OCI-M2 (cell line): Measurements from ENCODE around the gene OTOS.

Experiments used
- DNase-seq: peaks from one replicate; lab custom pipeline; 2025; ENCODE audit not compliant: unreplicated experiment; lab: John Stamatoyannopoulos, UW

OTOS gene

GRCh38 chr2:240168041-240168440, 27.6 kb upstream of the OTOS start:
- no peak for DNase-seq

DNA sequence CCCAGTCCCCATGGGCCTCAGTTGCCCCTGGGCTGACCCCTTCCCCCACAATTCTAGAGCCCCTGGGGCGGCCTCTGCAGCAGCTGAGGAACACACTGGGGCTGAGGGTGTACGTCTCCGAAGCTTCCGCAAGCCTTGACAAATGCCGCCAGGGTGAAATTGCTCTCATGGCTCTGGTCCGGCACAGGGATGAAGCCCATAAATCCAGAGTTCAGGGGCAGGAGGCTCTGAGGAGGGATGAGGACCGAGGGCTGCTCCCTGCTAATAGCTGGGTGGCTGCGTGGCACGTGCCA, 27.1 kb upstream of the OTOS start:
- DNase-seq = no peak

GRCh38 chr2:240166761-240167587, 26.5 kb upstream of the OTOS start:
- DNase-seq = no peak

- DNase-seq = no peak
These were observed 25.7 kb upstream of the OTOS start for GRCh38 chr2:240166191-240166590.

DNA sequence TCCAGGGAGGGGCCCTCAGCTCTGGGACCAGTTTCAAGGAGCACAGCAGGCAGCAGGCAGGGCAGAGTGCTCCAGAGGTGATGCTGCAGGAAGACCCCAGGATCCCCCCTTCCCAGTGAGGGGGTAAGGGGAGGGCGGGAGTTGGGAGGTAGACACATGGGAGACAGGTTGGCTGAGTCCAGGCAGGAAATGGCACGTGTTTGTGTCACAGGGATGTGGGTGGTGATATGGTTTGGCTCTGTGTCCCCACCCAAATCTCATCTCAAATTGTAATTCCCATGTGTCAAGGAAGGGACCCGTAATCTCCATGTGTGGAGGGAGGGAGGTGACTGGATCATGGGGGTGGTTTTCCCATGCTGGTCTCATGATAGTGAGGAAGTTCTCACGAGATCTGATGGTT, 25.2 kb upstream of the OTOS start:
- no peak for DNase-seq

- no peak for DNase-seq
These were observed 24.6 kb upstream of the OTOS start for GRCh38 chr2:240165034-240165433.

- DNase-seq = no peak
These were observed 24.1 kb upstream of the OTOS start for GRCh38 chr2:240164586-240164985.

DNA sequence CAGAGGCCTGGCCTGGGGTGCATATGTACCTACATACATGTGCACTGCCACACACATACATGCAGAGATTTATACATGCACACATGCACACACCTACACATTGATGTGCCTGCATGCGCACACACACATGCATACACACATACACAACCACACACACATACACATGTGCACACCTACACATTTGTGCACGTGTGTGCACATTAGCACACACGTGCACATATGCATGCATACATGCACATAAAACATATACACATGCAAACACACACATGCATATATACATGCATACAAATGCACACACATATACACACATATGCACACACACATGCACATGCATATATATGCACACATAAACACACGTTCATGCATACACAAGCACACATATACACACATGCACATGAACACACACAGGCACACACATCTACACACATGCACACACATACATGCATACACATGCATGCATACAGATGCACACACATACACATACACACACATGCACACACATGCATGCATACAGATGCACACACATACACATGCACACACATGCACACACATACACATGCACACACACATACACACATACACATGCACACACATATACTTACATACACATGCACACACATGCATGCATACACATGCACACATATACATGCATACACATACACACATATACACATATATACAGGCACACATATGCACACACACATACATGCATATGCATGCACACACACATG, 23.6 kb upstream of the OTOS start:
- DNase-seq = no peak

DNA sequence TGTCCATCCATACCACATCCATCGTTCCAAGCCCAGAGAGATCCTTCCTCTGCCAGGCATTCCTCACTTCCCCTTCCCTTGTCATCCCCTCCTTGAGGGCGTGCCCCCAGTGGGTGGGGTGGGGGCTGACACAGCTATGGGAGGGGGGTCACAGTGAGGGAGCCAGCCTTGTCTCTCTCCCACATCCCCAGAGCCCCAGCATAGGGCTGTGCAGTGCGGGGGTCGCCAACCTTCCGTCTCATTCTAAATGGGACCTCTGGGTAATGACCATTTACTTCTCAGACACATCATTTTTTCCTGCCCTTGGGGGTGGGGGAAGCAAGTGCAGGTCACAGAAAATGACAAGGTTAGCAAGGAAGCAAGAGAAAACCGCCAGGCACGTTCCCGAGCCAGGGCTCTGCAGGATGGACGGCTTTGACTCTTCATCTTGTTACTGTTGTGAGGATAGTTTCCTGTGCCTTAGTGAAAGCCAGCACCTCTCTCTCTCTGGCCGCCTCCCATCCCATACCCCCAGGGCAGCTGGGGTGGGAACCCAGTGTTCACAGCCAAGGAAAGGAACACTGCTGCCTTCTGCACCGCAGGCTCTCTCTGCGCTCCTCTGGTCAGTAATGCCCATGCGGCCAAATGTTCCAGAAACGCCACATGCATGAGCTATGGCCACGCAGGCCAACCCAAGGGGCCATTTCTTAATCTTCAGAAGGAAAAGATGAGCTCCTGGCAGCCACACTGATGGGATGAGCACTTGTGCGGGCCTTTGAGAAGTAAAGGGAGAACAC, 22.7 kb upstream of the OTOS start:
- no peak for DNase-seq

- DNase-seq = no peak
These were observed 22.1 kb upstream of the OTOS start for GRCh38 chr2:240162531-240162930.

GRCh38 chr2:240162032-240162431, 21.6 kb upstream of the OTOS start:
- no peak for DNase-seq

- DNase-seq = no peak
These were observed 20.8 kb upstream of the OTOS start for GRCh38 chr2:240161087-240161750.

GRCh38 chr2:240160291-240161086, 20.0 kb upstream of the OTOS start:
- DNase-seq = no peak

DNA sequence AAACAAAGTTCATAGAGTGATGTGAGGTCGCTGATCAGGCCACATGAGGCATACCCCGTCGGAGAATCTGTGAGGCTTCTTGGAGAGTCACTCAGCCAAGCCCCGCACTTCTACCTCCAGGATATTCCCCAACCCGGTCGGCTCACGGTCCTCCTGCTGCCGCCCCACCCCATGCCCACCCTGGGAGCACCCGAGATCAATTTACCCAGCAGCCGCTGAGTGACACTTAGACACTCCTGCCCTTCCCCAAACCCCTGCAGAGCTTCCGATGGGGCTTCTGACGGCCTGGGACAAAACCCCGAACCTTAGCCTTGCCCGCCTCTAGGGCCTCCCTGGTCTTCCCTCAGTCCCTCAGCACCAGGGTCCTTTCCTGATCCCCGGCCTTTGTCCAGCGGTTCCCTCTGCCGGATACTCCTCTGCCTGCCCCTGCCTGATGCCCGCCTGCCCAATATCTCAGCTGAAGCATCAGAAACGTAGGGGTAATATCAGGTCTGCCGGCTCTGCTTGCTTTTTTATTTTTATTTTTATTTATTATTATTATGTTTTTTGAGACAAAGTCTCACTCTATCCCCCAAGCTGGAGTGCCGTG, 18.9 kb upstream of the OTOS start:
- DNase-seq = no peak

DNA sequence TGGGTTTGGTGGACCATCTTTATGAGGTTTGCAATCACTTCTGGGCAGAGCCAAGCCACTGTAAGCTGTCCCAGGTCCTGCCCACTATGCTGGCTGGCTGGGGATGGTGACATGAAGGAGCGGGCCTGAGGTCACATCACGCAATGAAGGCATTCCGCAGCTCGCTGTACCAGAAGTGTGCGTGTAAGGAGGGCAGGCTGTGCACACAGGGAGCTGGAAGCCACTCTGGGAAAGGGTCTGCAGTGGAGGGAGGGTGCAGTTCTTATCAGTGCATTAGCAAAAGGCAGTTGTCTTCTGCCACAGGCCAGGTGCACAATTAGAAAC, 16.7 kb upstream of the OTOS start:
- no peak for DNase-seq

DNA sequence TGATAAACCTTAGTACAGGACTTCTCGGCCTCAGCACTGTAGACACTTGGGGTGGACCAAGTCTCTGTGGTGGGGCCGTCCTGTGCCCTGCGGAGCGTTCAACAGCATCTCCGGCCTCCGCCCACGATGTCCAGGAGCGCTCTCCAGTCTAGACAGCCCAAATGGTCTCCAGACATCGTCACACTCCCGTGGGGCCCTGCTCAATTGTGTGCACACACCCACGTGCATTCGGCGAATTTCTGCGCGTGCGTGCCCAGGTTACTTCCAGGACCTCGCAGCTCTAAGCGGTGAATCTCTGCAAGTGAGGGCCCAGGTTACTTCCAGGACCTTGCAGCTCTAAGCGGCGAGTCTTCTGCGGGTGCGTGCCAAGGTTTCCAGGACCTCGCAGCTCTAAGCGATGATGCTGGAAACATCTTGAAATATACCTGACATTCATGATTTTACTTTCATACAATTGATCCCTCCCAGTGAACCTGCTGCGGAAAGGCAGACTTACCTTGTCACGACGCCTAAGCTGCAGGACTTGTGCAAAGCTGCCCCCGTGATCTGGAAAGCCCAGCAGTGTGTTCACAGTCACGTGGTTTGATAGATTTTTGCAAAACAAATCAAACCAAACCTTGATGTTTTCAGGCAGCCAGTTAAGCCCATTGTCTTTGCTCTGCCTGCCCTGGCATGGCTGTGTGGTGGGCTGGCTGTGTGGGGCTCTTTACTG, 16.1 kb upstream of the OTOS start:
- no peak for DNase-seq

DNA sequence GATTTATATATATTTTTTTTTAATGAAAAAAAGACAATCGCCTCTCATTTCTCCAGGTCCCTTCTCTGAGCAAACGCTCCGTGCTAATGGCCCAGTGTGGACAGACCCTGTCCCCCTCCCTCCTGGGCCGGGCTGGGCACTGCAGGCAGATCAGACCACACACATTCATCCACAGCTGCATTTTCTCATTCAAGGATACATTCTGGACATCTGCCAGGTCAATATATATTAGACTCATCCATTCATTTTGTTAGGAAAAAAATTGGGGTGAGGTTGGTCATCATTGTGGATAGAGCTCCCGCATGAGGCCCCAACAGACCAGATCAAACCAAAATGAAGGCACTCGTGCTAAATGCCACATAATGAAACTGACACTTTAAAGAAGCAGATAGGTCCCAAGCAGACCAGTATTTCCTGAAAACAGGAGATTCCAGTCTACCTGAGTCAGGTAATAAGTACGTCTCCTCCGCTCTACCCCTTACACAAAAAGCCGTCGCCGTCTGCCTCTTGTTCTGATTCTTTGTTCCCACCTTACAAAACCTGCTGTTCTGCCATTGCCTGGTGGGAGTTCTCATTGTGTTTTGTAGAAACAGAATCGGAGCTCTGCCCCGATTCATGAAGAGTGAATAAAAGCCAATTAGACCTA, 15.4 kb upstream of the OTOS start:
- DNase-seq = no peak

GRCh38 chr2:240155048-240155744, 14.7 kb upstream of the OTOS start:
- no peak for DNase-seq

DNA sequence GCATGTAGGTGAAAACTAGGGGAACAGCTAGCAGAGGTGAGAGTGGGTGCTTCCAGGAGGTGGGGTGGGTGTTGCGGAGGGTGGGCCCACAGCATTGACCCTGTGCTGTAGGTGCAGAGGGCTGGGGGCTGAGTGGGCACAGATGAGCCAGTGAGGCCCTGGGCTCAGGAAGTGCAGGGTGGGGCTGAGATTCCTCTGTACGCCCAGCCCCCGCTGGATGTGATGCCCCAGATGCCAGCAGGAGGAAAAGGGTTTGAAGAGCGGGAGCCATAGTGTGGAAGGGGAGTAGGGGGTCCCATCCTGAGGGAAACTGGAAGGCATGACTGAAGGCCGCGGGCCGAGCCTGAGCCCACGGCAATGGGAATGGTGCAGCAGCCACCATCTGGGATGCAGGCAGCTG, 14.1 kb upstream of the OTOS start:
- DNase-seq = no peak
